Measurements from ENCODE around the gene TENM4. TPM values are rescaled to one million over a fixed set of nuclear protein-coding genes. Genes with fewer than 3 reads are reported as not detected.
"Not testable (repeated sequence)": the region's sequence is repeated elsewhere in the genome, so short reads cannot be mapped to it uniquely, and the experiment has no call there.

TENM4 gene
- total RNA-seq, 1 donor from 2014 or later: 5.1 TPM

GRCh38 chr11:79195209-79195608, 245.6 kb downstream of the TENM4 start:
- Histone ChIP-seq H3K27me3 (no peaks in the 10 kb centered on the region), H3K4me2 (no peak overlapping the region), H3K27ac (no peak overlapping the region), H3F3A (ENCODE audit: low read depth) (no peaks in the 10 kb centered on the region), H3K36me3 (no peaks in the 10 kb centered on the region), H3K4me1 (no peaks in the 10 kb centered on the region), H3K9ac (no peak overlapping the region), H3K79me2 (ENCODE audit: low read depth) (no peaks in the 10 kb centered on the region), H2AFZ (replicated peaks) (no peak overlapping the region), H3K9me3 (ENCODE audit: low read depth) (no peaks in the 10 kb centered on the region), H3K4me3 (no peak overlapping the region), H4K20me1 (ENCODE audit: low read depth) (no peaks in the 10 kb centered on the region)
- Mint-ChIP-seq H3K4me1 (peaks cover 3% of the 10 kb centered on the region), H3K27ac (no peak overlapping the region), H3K36me3 (peaks cover 7% of the 10 kb centered on the region), H3K9me3 (peaks cover 6% of the 10 kb centered on the region), H3K27me3 (ENCODE audit: insufficient read depth, low read depth) (no peaks in the 10 kb centered on the region), H3K4me3 (no peak overlapping the region)
- DNase-seq (ENCODE audit: low spot score): no peak
- TF ChIP-seq, protein P1, sequence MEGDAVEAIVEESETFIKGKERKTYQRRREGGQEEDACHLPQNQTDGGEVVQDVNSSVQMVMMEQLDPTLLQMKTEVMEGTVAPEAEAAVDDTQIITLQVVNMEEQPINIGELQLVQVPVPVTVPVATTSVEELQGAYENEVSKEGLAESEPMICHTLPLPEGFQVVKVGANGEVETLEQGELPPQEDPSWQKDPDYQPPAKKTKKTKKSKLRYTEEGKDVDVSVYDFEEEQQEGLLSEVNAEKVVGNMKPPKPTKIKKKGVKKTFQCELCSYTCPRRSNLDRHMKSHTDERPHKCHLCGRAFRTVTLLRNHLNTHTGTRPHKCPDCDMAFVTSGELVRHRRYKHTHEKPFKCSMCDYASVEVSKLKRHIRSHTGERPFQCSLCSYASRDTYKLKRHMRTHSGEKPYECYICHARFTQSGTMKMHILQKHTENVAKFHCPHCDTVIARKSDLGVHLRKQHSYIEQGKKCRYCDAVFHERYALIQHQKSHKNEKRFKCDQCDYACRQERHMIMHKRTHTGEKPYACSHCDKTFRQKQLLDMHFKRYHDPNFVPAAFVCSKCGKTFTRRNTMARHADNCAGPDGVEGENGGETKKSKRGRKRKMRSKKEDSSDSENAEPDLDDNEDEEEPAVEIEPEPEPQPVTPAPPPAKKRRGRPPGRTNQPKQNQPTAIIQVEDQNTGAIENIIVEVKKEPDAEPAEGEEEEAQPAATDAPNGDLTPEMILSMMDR (IDR thresholded peaks at IDR 0.05): no peak
- TF ChIP-seq EZH2 (IDR thresholded peaks at IDR 0.05): no peak
- no peak for TF ChIP-seq EZH2phosphoT487 (IDR thresholded peaks at IDR 0.05)

GRCh38 chr11:79193663-79194310, 247.0 kb downstream of the TENM4 start:
- TF ChIP-seq EZH2phosphoT487 (IDR thresholded peaks at IDR 0.05): no peak
- no peak for TF ChIP-seq EZH2 (IDR thresholded peaks at IDR 0.05)
- TF ChIP-seq, protein P1 (IDR thresholded peaks at IDR 0.05): no peak
- H3K36me3 Mint-ChIP-seq: peaks cover 7% of the 10 kb centered on the region
- no peaks in the 10 kb centered on the region for H3K27me3 Mint-ChIP-seq (ENCODE audit: insufficient read depth, low read depth)

DNA sequence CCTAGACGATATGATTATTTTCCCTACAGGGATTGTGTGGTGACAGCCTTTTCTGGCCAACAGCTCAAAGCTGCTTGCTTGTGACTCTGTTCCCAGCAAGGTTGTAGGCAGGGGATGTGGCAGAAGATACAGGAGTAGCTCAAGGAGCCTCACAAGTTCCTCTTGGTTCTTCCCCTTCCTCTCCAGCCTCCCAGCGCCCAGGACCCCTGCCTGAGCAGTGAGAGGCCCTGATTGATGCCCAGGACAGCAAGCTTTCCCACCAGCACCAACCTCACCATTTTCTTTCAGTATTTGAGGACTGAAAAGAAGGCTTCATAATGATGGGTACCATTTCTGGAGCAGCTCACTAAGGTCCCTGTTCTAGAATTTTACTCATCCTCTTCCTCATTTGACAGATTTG, 248.0 kb downstream of the TENM4 start:
- Mint-ChIP-seq H3K27me3 (ENCODE audit: insufficient read depth, low read depth) (no peaks in the 10 kb centered on the region), H3K4me1 (peaks cover 3% of the 10 kb centered on the region), H3K27ac (no peak overlapping the region), H3K36me3 (peaks cover 7% of the 10 kb centered on the region), H3K4me3 (no peak overlapping the region), H3K9me3 (peaks cover 6% of the 10 kb centered on the region)
- Histone ChIP-seq H3K79me2 (ENCODE audit: low read depth) (no peaks in the 10 kb centered on the region), H3K27ac (no peak overlapping the region), H4K20me1 (ENCODE audit: low read depth) (no peaks in the 10 kb centered on the region), H3K9ac (no peak overlapping the region), H3K4me2 (no peak overlapping the region), H3K4me3 (no peak overlapping the region), H3K36me3 (no peaks in the 10 kb centered on the region), H3K27me3 (no peaks in the 10 kb centered on the region), H3F3A (ENCODE audit: low read depth) (no peaks in the 10 kb centered on the region), H3K9me3 (ENCODE audit: low read depth) (no peaks in the 10 kb centered on the region), H2AFZ (replicated peaks) (no peak overlapping the region), H3K4me1 (no peaks in the 10 kb centered on the region)
- DNase-seq (ENCODE audit: low spot score): no peak
- TF ChIP-seq, protein P1 (IDR thresholded peaks at IDR 0.05): no peak
- TF ChIP-seq EZH2phosphoT487 (IDR thresholded peaks at IDR 0.05) (no peak), EZH2 (IDR thresholded peaks at IDR 0.05) (no peak)

More at GRCh38 chr11:79193663-79194310, 247.0 kb downstream of the TENM4 start:
- H3K79me2 ChIP-seq (ENCODE audit: low read depth): no peaks in the 10 kb centered on the region
- no peak overlapping the region for H3K4me3 Mint-ChIP-seq
- no peaks in the 10 kb centered on the region for H3K27me3 ChIP-seq
- no peak overlapping the region for H3K9ac ChIP-seq
- H3K4me2 ChIP-seq: no peak overlapping the region
- peaks cover 3% of the 10 kb centered on the region for H3K4me1 Mint-ChIP-seq
- no peaks in the 10 kb centered on the region for H3K36me3 ChIP-seq
- no peak overlapping the region for H3K4me3 ChIP-seq
- H4K20me1 ChIP-seq (ENCODE audit: low read depth): no peaks in the 10 kb centered on the region
- H3K4me1 ChIP-seq: no peaks in the 10 kb centered on the region
- no peaks in the 10 kb centered on the region for H3F3A ChIP-seq (ENCODE audit: low read depth)
- no peak overlapping the region for H2AFZ ChIP-seq (replicated peaks)
- no peak for DNase-seq (ENCODE audit: low spot score)
- H3K27ac Mint-ChIP-seq: no peak overlapping the region
- H3K9me3 Mint-ChIP-seq: peaks cover 6% of the 10 kb centered on the region
- H3K9me3 ChIP-seq (ENCODE audit: low read depth): no peaks in the 10 kb centered on the region
- no peak overlapping the region for H3K27ac ChIP-seq

DNA sequence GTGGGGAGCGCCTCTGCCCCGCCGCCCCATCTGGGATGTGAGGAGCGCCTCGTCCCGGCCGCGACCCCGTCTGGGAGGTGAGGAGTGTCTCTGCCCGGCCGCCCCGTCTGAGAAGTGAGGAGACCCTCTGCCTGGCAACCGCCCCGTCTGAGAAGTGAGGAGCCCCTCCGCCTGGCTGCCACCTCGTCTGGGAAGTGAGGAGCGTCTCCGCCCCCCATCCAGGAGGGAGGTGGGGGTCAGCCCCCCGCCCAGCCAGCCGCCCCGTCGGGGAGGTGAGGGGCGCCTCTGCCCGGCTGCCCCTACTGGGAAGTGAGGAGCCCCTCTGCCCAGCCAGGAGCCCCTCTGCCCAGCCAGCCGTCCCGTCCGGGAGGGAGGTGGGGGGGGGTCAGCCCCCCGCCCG, 249.1 kb downstream of the TENM4 start:
- not testable (repeated sequence) for H3K4me1 Mint-ChIP-seq; H3K9me3 ChIP-seq (ENCODE audit: low read depth)

DNA sequence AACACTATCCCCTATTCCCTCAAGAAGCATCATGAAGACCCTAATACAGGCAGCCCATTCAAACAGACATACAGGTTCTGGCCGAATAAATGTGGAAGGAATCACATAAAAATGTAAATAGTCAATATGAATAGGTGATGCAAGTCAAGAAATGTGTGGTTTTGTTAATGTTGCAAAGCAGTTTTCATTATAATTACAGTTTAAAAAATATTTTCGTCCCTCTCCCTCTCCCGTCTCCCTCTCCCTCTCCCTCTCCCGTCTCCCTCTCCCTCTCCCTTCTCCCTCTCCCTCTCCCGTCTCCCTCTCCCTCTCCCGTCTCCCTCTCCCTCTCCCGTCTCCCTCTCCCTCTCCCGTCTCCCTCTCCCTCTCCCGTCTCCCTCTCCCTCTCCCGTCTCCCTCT, 250.3 kb downstream of the TENM4 start:
- not testable (repeated sequence) for H3K79me2 ChIP-seq (ENCODE audit: low read depth); H3K9ac ChIP-seq; H3K4me1 Mint-ChIP-seq; H3K4me3 Mint-ChIP-seq; H3K36me3 Mint-ChIP-seq; H3K27me3 Mint-ChIP-seq (ENCODE audit: insufficient read depth, low read depth); DNase-seq (ENCODE audit: low spot score); H3K27ac Mint-ChIP-seq; H3K36me3 ChIP-seq; H3K9me3 Mint-ChIP-seq; H2AFZ ChIP-seq (replicated peaks); H3F3A ChIP-seq (ENCODE audit: low read depth); H3K9me3 ChIP-seq (ENCODE audit: low read depth); H3K4me2 ChIP-seq; H3K27me3 ChIP-seq; H3K4me1 ChIP-seq; H4K20me1 ChIP-seq (ENCODE audit: low read depth); H3K4me3 ChIP-seq; H3K27ac ChIP-seq

More for the DNA sequence above, 249.1 kb downstream of the TENM4 start:
- not testable (repeated sequence) for DNase-seq (ENCODE audit: low spot score); H3K27me3 Mint-ChIP-seq (ENCODE audit: insufficient read depth, low read depth); H3K27ac ChIP-seq; H3K27ac Mint-ChIP-seq; H4K20me1 ChIP-seq (ENCODE audit: low read depth); H3K27me3 ChIP-seq; H3K4me1 ChIP-seq; H3K9ac ChIP-seq; H3F3A ChIP-seq (ENCODE audit: low read depth); H3K4me3 Mint-ChIP-seq; H3K79me2 ChIP-seq (ENCODE audit: low read depth); H3K36me3 ChIP-seq; H3K4me2 ChIP-seq; H3K36me3 Mint-ChIP-seq; H3K4me3 ChIP-seq; H3K9me3 Mint-ChIP-seq; H2AFZ ChIP-seq (replicated peaks)

Data from neural progenitor cell (in vitro differentiated cells).